ENCODE measurements around the gene DENND1B.

- TF ChIP-seq ZNF239 (tag by site-specific recombination; IDR thresholded peaks at IDR 0.05) (no peak), ZNF558 (tag by site-specific recombination; IDR thresholded peaks at IDR 0.05) (no peak), CTCF (tag by site-specific recombination; IDR thresholded peaks at IDR 0.05) (no peak), ZNF830 (tag by site-specific recombination; IDR thresholded peaks at IDR 0.05; ENCODE audit: low read depth) (no peak), ZBTB7A (tag by site-specific recombination; IDR thresholded peaks at IDR 0.05; ENCODE audit: low read depth) (no peak), ZNF707 (tag by site-specific recombination; IDR thresholded peaks at IDR 0.05) (no peak), WT1 (tag by site-specific recombination; IDR thresholded peaks at IDR 0.05) (no peak), ZNF837 (tag by site-specific recombination; IDR thresholded peaks at IDR 0.05) (no peak), ZNF580 (tag by site-specific recombination; IDR thresholded peaks at IDR 0.05) (no peak), ZBTB1 (tag by site-specific recombination; IDR thresholded peaks at IDR 0.05) (no peak), REST (tag by site-specific recombination; IDR thresholded peaks at IDR 0.05) (no peak), ZNF768 (tag by site-specific recombination; IDR thresholded peaks at IDR 0.05) (no peak), ZNF660 (tag by site-specific recombination; IDR thresholded peaks at IDR 0.05) (no peak)
Observed at GRCh38 chr1:197776351-197777105, 1.2 kb upstream of the DENND1B start.
